Thoracic aorta (tissue), 2 donors: Measurements from ENCODE around the gene GFPT2. TPM values are rescaled to one million over a fixed set of nuclear protein-coding genes. Genes with fewer than 3 reads are reported as not detected.

Experiments used
- ATAC-seq: fragments of 150-250 bp; one replicate; pipeline ENCODE4 v1.8.0; 2017; ENCODE audit warnings: low read depth; ENCODE audit not compliant: insufficient number of reproducible peaks, low FRiP score
- DNase-seq: peaks from one replicate; pipeline ENCODE4 v3.0.0-alpha.2; 2020; ENCODE audit warnings: low spot score
- H3K27ac ChIP-seq, 2 donors: fragments of 200-600 bp; sonication (generic); 1 replicate in 1 of 2; 2 replicates in 1 of 2; pipeline ENCODE4 v1.5.1; 2016; ENCODE audit warnings: mild to moderate bottlenecking in 2 of 2, moderate library complexity in 2 of 2
- H3K27me3 ChIP-seq: fragments of 200-600 bp; sonication (generic); replicated peaks from 2 replicates; pipeline ENCODE4 v1.6.0; 2016; ENCODE audit warnings: mild to moderate bottlenecking; ENCODE audit not compliant: insufficient read depth
- H3K36me3 ChIP-seq: fragments of 200-600 bp; sonication (generic); one replicate; pipeline ENCODE4 v1.5.1; 2016
- H3K4me1 ChIP-seq, 2 donors: fragments of 200-600 bp; sonication (generic); 1 replicate in 1 of 2; 2 replicates in 1 of 2; pipeline versions ENCODE4 v1.5.1 to v1.6.0; 2016; ENCODE audit warnings: low read depth in 2 of 2, mild to moderate bottlenecking in 1 of 2; ENCODE audit not compliant: control insufficient read depth in 1 of 2
- H3K4me3 ChIP-seq: fragments of 200-600 bp; sonication (generic); 2 replicates; pipeline ENCODE4 v1.5.1; 2016; ENCODE audit warnings: mild to moderate bottlenecking
- H3K9me3 ChIP-seq: fragments of 200-600 bp; sonication (generic); 2 replicates; pipeline ENCODE4 v1.5.1; 2016
- CTCF ChIP-seq: fragments of 200-600 bp; sonication (generic); IDR thresholded peaks from one replicate; pipeline ENCODE4 v1.5.1; 2019; ENCODE audit warnings: antibody characterized with exemption
- total RNA-seq, 2 donors: library from RNA; depleted of rRNA; stranded (reverse); fragments of >200 nt; gene quantifications; one replicate each; pipeline versions ENCODE4 v1.1.0 to v1.2.3, GENCODE V29; 2016

Gene GFPT2
- total RNA-seq, 2 donors from 2014 or later, result 32.1 to 136 TPM

DNA sequence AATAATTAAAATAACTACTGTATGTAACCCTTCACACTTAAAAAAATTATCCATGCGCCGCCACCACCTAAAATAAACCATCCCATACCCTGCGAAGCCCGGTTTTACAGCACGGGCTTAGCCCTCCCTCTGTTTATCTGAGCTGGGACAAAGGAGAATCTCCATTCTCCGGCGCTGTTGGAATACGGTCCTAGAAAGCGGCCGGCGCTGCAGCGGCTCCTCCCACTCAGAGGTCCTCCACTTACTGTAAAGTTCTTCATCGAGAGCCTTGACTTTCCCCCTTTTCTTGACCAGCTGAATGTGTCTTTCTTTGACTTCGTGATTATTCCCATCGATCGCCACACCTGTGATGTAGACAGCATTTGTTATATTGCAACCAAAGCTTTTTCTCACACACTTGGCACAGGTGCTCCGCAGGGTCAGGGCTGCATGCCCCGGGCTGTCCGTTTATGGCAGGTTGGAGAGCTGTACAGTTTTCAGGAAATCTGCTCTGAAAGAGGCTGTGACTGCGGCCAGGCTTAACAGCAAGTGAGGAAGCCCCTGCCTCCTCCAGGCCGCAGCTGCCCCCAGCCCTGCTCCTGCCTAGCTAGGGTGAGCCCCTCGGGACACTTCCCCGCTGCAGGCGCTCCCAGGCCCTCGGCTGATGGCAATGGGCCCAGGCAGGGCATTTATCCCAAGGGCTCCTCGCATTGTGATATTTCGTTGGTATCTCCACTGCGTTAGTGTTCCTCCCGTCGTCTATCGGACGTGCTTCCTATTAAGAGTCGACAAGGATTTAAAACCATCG is 16.7 kb downstream of the GFPT2 start:
- no peaks in the 10 kb centered on the region for H3K9me3 ChIP-seq
- H3K36me3 ChIP-seq, result no peaks in the 10 kb centered on the region
- H3K27me3 ChIP-seq, result no peaks in the 10 kb centered on the region
- H3K4me3 ChIP-seq, result no peak overlapping the region
- H3K4me1 ChIP-seq, result no peaks in the 10 kb centered on the region
- H3K27ac ChIP-seq, result no peak overlapping the region
- no peak for TF ChIP-seq CTCF
- ATAC-seq (no peak), DNase-seq (no peak)

GRCh38 chr5:180335614-180336233 is 17.4 kb downstream of the GFPT2 start:
- Histone ChIP-seq H3K4me3 (no peak overlapping the region), H3K4me1 (no peaks in the 10 kb centered on the region), H3K36me3 (no peaks in the 10 kb centered on the region), H3K9me3 (no peaks in the 10 kb centered on the region), H3K27ac (no peak overlapping the region), H3K27me3 (no peaks in the 10 kb centered on the region)
- no peak for TF ChIP-seq CTCF
- no peak for DNase-seq
- ATAC-seq, result no peak

- TF ChIP-seq CTCF, result no peak
- no peak for ATAC-seq
- Histone ChIP-seq H3K27me3 (no peaks in the 10 kb centered on the region), H3K4me3 (no peak overlapping the region), H3K36me3 (no peaks in the 10 kb centered on the region), H3K4me1 (peaks cover 0 to 5% of the 10 kb centered on the region in 2 donors), H3K9me3 (no peaks in the 10 kb centered on the region), H3K27ac (no peak overlapping the region)
- no peak for DNase-seq
Measured at GRCh38 chr5:180334751-180335613, 18.2 kb downstream of the GFPT2 start.

DNA sequence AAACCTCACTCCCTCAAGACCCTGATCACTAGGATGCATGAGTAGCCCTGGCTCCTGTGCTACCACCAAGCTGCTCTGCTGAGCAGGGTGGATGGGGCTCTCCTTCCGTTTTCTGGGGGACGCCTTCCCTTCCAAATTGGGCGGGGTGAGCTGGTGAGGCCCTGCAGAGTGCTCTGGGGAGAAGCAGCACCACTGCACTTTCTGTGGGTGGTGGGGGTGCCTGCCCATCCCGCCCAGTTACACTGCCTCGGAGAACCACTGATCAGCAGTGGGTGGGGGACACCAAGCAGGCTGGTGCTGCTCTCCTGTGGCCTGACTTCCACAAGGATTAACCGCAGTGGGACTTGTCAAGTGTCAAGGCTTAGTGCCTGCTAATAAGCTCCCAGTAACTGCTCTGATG is 19.0 kb downstream of the GFPT2 start:
- no peaks in the 10 kb centered on the region for H3K36me3 ChIP-seq
- H3K27ac ChIP-seq, result no peak overlapping the region
- no peaks in the 10 kb centered on the region for H3K9me3 ChIP-seq
- no peak for ATAC-seq
- no peaks in the 10 kb centered on the region for H3K27me3 ChIP-seq
- H3K4me3 ChIP-seq, result no peak overlapping the region
- no peak for TF ChIP-seq CTCF
- peaks cover 0 to 6% of the 10 kb centered on the region in 2 donors for H3K4me1 ChIP-seq
- DNase-seq, result no peak

GRCh38 chr5:180333661-180334060 is 19.5 kb downstream of the GFPT2 start:
- ATAC-seq (no peak), DNase-seq (no peak)
- Histone ChIP-seq H3K36me3 (no peaks in the 10 kb centered on the region), H3K27ac (no peak overlapping the region), H3K4me1 (peaks cover 0 to 6% of the 10 kb centered on the region in 2 donors), H3K9me3 (no peaks in the 10 kb centered on the region), H3K27me3 (no peaks in the 10 kb centered on the region), H3K4me3 (no peak overlapping the region)
- TF ChIP-seq CTCF, result no peak
